ENCODE data around the gene NPAS3.

The NPAS3 gene

DNA sequence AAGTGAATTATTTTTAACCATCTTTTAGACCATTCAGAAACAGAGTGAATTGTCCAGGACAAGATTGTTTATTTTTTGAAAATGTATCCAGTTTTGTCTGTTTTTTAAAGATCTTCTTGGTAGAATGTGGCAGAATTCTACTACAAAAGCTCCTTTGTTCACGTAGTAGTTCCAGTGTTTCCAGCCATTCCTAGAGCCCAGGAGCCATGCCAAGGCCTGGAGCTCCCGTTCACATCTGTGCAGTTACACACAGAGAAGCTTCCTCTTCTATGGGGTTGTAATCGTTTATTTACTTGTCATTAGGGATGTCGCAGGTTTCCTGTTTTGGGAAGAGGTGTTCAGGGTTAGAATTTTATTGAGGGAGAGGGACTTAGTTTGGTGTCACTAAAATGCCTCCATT lies 409.8 kb downstream of the NPAS3 start:
- peaks cover 8% of the 10 kb centered on the region for H3K27me3 ChIP-seq (ENCODE audit: low read depth)
- in situ Hi-C loops (cut with MboI; ENCODE audit: low sequenced_read_pairs), result no loop called here
- H3K4me1 ChIP-seq, result no peaks in the 10 kb centered on the region
- no peaks in the 10 kb centered on the region for H3K9me3 ChIP-seq
- H3K36me3 ChIP-seq (replicated peaks), result no peaks in the 10 kb centered on the region
- no peak overlapping the region for H3K4me3 ChIP-seq
- no peak for DNase-seq (ENCODE audit: low spot score in 2 of 2)

DNA sequence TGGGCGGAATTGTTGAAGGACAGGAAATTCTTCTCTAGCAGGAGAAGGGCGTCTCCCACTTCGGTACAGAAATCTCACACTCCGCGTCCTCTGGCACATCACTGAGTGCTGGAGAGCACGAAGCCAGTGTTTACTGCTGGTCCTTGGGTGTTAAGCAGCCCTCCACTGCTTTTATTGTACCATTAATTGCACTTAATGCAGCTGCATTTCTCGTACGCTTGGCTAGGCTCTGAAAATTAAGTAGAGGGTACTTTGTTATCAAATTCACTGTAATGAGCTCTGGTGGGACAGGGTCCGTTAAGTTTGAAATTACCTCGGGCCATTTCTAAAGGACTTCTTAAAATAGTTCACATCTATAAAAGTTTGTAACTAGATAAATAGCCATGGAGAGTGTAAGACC lies 411.2 kb downstream of the NPAS3 start:
- H3K9me3 ChIP-seq, result no peaks in the 10 kb centered on the region
- in situ Hi-C loops (cut with MboI; ENCODE audit: low sequenced_read_pairs), result no loop called here
- H3K4me3 ChIP-seq, result no peak overlapping the region
- no peaks in the 10 kb centered on the region for H3K36me3 ChIP-seq (replicated peaks)
- peaks cover 8% of the 10 kb centered on the region for H3K27me3 ChIP-seq (ENCODE audit: low read depth)
- DNase-seq (ENCODE audit: low spot score in 2 of 2), result no peak
- H3K4me1 ChIP-seq, result no peaks in the 10 kb centered on the region

DNA sequence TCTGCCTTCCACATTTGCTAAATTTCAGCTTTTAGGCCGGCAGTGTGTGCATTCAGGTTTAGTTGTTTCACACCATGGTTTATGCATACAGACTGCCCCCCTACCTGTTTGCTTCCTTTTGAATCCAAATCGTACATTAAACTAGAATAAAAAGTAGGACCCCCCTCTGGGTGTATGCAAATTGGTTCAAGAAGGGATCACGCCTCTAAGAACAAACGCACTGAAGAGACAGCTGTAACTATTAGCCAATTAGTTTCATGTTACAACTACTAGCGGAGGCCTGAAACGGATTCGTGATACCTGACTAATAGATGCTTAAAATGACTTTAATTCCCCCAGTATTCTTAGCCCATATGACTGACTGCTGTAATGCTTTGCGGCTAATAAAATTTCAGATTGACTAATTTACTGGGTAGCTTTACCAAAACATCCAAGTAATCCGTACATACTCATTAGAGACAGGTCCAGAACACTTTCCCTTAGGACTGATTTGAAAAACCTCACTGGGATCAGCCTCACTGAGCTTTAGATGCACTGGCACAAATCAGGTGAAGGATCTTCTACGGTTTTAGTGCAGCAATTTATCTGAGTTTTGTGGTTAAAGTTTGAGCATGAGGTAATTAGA lies 411.8 kb downstream of the NPAS3 start:
- no peak for DNase-seq (ENCODE audit: low spot score in 2 of 2)
- H3K9me3 ChIP-seq, result no peaks in the 10 kb centered on the region
- H3K4me1 ChIP-seq, result no peaks in the 10 kb centered on the region
- H3K4me3 ChIP-seq, result no peak overlapping the region
- in situ Hi-C loops (cut with MboI; ENCODE audit: low sequenced_read_pairs), result no loop called here
- no peaks in the 10 kb centered on the region for H3K36me3 ChIP-seq (replicated peaks)
- peaks cover 8% of the 10 kb centered on the region for H3K27me3 ChIP-seq (ENCODE audit: low read depth)

DNA sequence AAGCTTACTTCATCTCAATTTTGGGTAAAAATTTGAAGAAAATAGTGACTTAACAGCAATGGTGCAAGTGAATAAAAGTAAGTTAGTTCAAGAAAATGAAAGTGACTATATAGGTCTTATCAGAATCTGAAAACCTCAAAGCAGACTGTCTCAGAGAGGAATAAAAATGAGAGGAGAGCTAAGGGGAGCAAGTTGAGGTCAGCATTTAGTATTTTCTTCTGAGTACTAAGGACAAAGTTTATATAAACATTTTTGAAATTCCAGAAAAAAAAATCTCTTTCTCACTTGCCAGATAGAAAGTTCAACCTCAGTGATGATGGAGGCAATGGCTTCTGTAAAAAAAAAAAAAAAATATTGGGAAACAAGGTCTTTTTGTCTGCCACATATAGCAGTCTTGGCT lies 414.1 kb downstream of the NPAS3 start:
- Histone ChIP-seq H3K9me3 (no peaks in the 10 kb centered on the region), H3K27me3 (ENCODE audit: low read depth) (peaks cover 8% of the 10 kb centered on the region), H3K4me1 (no peaks in the 10 kb centered on the region), H3K4me3 (no peak overlapping the region), H3K36me3 (replicated peaks) (no peaks in the 10 kb centered on the region)
- no peak for DNase-seq (ENCODE audit: low spot score in 2 of 2)
- in situ Hi-C loops (cut with MboI; ENCODE audit: low sequenced_read_pairs), result no loop called here

DNA sequence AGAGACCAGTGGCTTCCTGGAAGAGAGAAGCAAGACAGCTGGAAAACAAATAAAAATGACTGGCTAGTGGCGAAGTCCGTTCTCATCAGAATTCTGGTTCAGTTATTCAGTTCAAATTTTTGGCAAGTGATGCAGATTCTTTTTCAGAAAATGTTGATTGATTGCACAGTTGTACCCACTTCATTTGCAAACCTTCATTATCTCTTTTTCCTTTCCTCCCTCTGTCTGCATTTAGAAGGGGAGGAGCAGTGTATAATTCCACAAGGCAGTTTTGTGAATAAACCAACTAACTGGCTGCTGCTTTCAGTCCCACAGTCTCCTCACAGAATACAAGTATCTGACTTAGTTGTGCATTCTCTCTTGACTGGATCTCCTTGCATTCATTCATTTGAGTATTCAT lies 417.5 kb downstream of the NPAS3 start:
- peaks cover 4% of the 10 kb centered on the region; the same call in 1 of the 2 replicates for H3K27me3 ChIP-seq (ENCODE audit: low read depth)
- no peaks in the 10 kb centered on the region for H3K9me3 ChIP-seq
- no peaks in the 10 kb centered on the region for H3K4me1 ChIP-seq
- DNase-seq (ENCODE audit: low spot score in 2 of 2), result no peak
- no peaks in the 10 kb centered on the region for H3K36me3 ChIP-seq (replicated peaks)
- no peak overlapping the region for H3K4me3 ChIP-seq
- in situ Hi-C loops (cut with MboI; ENCODE audit: low sequenced_read_pairs), result no loop called here

DNA sequence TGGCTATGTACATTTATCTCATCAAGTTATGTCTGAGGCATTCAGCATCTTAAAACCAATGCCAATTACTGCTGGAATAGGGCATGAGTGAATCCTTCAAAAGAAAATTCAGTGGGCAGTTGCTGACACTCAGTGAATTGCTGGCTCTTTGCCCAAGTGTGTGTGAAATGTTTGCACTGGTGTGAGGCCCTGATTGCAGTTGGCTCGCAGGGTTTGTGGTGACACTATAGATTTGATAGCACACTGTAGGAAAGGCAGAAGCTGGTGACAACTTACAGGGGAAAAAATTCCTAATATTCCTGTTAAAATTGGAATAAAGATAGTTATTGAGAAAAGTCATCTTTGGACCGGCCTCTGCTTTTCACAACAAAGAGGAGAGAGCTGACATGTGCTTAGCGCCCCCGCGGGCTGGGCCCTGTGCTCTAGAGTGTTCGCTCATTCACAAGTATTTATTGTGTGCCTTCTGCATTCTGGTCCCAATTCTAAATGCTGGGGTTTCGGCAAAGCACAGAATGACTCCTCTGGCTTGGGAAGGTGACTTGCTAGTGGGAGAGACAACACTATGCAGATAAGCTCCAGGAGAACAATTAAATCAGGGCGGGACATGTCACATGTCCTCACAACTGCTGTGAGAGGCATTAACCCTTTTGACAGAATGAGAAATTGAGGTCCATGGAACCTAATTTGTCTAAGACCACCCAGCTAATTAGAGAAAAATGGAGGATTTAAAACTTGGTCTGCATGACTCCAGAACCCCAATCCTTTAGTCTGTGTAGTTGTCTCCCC lies 418.7 kb downstream of the NPAS3 start:
- in situ Hi-C loops (cut with MboI; ENCODE audit: low sequenced_read_pairs), result no loop called here
- DNase-seq (ENCODE audit: low spot score in 2 of 2), result no peak
- no peak overlapping the region for H3K4me3 ChIP-seq

DNA sequence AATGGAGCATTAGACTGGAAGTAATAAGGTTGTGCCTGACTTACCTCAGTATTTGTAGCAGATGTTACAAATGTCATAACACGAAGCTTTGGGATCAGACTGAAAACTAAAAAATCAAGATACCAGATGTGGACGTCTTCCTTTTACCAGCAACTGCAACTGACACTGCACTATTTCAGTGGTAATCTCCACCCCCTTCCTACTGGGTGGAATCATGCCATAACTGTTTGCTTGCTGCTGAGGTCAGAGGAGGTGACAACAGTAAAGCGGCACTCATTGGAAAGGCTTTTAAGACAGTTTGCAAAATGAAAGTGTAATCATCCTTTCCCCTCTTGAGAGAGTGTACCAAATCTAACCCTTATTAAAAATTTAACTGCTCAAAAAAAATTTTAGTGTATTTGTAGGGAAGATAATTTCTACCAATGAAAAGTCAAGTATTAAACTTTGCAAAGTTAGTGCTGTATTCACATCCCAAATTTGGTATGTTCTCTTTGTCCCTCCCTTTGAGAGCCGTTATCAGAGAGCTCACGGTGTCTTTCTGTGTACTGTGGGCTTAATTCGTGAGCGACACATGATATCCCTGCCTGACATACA lies 420.7 kb downstream of the NPAS3 start:
- no peaks in the 10 kb centered on the region; the same call in 1 of the 2 replicates for H3K27me3 ChIP-seq (ENCODE audit: low read depth)
- H3K9me3 ChIP-seq, result no peaks in the 10 kb centered on the region
- no peak overlapping the region for H3K4me3 ChIP-seq
- H3K36me3 ChIP-seq (replicated peaks), result no peaks in the 10 kb centered on the region
- H3K4me1 ChIP-seq, result no peaks in the 10 kb centered on the region; the same call in 1 of the 2 replicates
- no peak for DNase-seq (ENCODE audit: low spot score in 2 of 2)
- in situ Hi-C loops (cut with MboI; ENCODE audit: low sequenced_read_pairs), result no loop called here

More for the DNA sequence above, 418.7 kb downstream of the NPAS3 start:
- Histone ChIP-seq H3K9me3 (no peaks in the 10 kb centered on the region), H3K27me3 (ENCODE audit: low read depth) (peaks cover 4% of the 10 kb centered on the region; the same call in 1 of the 2 replicates), H3K4me1 (no peaks in the 10 kb centered on the region), H3K36me3 (replicated peaks) (no peaks in the 10 kb centered on the region)

DNA sequence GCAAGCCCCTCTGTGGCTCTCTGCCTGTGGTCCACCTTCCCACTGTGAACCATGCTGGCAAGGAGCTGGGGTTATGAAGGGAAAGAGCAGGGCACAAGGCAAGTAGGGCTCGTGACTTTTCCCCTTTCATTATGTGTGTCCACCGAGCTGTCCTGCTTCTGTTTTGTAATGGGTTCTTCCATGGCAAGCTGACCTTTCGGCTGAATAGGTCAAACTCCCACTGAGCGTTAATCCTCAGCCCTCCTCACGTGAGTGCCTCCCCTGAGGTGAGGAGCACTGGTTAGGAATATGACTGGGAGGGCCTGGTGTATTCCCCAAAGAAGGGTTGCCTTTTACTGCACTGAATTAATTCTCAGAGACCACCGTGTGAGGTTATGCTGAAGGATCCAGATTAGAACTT lies 424.3 kb downstream of the NPAS3 start:
- in situ Hi-C loops (cut with MboI; ENCODE audit: low sequenced_read_pairs), result no loop called here
- H3K36me3 ChIP-seq (replicated peaks), result no peaks in the 10 kb centered on the region

DNA sequence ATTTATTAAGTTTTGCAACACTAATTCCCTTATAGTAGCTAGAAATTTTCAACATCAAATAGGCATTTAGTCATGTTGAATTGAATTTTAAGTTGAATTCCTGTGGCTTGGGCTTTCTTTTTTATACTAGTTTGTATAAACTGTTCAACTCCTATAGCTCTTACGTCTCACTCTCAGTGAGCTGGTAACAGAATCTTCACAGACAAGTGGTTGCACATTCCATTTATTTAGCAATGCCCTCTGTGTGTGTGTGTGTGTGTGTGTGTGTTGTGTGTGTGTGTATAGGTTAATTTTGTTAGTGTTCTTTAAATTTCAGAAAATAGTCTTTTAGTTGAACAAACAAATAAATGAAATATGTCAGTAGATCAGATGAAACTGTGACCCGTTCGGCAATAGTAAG lies 425.0 kb downstream of the NPAS3 start:
- no peak overlapping the region for H3K4me3 ChIP-seq
- H3K27me3 ChIP-seq (ENCODE audit: low read depth), result no peaks in the 10 kb centered on the region; the same call in 1 of the 2 replicates
- in situ Hi-C loops (cut with MboI; ENCODE audit: low sequenced_read_pairs), result no loop called here
- H3K9me3 ChIP-seq, result no peaks in the 10 kb centered on the region
- DNase-seq (ENCODE audit: low spot score in 2 of 2), result no peak
- H3K4me1 ChIP-seq, result no peaks in the 10 kb centered on the region; the same call in 1 of the 2 replicates
- H3K36me3 ChIP-seq (replicated peaks), result no peaks in the 10 kb centered on the region

More for the DNA sequence above, 424.3 kb downstream of the NPAS3 start:
- Histone ChIP-seq H3K4me3 (no peak overlapping the region), H3K9me3 (no peaks in the 10 kb centered on the region), H3K4me1 (no peaks in the 10 kb centered on the region; the same call in 1 of the 2 replicates), H3K27me3 (ENCODE audit: low read depth) (no peaks in the 10 kb centered on the region; the same call in 1 of the 2 replicates)
- no peak for DNase-seq (ENCODE audit: low spot score in 2 of 2)

DNA sequence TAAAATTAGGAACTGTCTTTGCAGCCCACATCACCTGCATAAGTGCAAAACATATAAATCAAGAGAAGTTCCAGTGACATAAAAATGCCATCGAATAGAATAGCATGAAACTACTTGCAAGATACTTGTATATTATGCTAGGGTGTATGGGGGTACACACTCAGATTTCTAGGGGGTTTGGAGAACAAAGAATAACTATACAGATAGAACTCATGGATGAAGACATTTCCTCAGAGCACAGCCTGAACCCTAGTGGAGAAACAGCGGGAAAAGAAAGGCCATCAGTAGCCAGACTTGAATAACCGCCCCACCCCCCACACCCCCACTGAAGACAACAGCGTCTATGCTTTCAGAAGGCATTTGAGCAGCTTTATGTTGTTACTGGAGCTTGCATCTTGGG lies 425.8 kb downstream of the NPAS3 start:
- H3K4me1 ChIP-seq, result no peaks in the 10 kb centered on the region; the same call in 1 of the 2 replicates
- H3K9me3 ChIP-seq, result no peaks in the 10 kb centered on the region
- DNase-seq (ENCODE audit: low spot score in 2 of 2), result peak; percentile 15 to 48
- no peaks in the 10 kb centered on the region; the same call in 1 of the 2 replicates for H3K27me3 ChIP-seq (ENCODE audit: low read depth)
- in situ Hi-C loops (cut with MboI; ENCODE audit: low sequenced_read_pairs), result no loop called here
- no peak overlapping the region for H3K4me3 ChIP-seq
- no peaks in the 10 kb centered on the region for H3K36me3 ChIP-seq (replicated peaks)

DNA sequence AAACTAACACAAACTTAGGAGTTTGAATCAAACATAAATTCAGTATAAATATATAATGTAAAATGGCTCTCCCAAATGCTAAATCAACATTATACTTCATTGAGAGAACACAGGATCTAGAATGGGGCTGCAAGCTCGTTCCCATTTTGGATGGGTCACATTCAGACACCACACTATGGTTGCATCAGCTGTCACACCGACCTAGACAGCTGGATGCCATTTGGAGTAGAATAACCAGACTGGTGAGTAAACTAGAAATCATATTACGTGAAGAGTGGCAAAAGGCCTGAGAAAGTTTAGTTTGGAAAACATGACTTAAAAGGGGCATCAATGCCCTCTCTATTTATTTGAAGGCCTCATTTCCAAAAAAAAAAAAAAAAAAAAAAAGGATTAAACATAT lies 430.4 kb downstream of the NPAS3 start:
- Histone ChIP-seq H3K4me1 (no peaks in the 10 kb centered on the region; the same call in 1 of the 2 replicates), H3K36me3 (replicated peaks) (no peaks in the 10 kb centered on the region), H3K27me3 (ENCODE audit: low read depth) (no peaks in the 10 kb centered on the region), H3K9me3 (no peaks in the 10 kb centered on the region), H3K4me3 (no peak overlapping the region)
- in situ Hi-C loops (cut with MboI; ENCODE audit: low sequenced_read_pairs), result no loop called here
- no peak for DNase-seq (ENCODE audit: low spot score in 2 of 2)

DNA sequence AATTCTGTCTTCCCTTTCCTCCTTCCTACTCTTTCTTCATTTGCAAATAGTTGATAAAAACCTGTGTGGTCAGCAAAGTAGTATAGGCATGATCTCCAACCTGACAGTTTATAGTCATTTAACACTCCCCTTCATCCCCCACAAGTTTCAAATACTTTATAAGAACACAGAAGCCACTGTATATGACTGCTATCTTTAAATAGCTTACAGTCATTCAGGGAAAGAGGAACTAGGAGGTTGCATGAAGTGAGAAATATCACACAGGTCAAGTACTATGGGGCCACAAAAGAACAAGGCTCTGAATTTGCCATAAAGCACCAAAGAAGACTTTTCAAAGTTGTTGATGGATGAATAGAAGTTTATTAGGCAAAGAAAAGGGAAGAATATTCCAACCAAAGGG lies 431.3 kb downstream of the NPAS3 start:
- in situ Hi-C loops (cut with MboI; ENCODE audit: low sequenced_read_pairs), result no loop called here
- no peaks in the 10 kb centered on the region for H3K4me1 ChIP-seq

DNA sequence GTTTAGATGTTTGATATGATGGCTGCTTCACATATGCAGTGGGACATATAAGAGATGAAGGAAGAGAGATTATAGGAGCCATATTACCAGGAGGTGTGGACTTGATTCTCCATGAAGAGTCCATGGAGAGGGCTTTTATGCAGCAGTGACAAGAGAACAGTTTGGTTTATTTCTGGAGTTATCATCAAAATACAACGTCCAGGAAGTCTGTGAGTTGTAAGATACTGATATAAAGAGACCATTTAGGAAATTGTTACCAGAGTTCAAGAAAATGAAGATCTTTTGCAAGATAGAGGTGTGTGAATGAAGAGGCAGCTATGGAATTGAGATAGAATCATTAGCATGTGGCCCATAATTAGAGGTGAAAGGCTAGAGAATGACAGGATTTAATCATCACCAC lies 431.7 kb downstream of the NPAS3 start:
- Histone ChIP-seq H3K27me3 (ENCODE audit: low read depth) (peaks cover 6% of the 10 kb centered on the region), H3K4me1 (no peaks in the 10 kb centered on the region), H3K36me3 (replicated peaks) (no peaks in the 10 kb centered on the region), H3K4me3 (no peak overlapping the region), H3K9me3 (no peaks in the 10 kb centered on the region)
- in situ Hi-C loops (cut with MboI; ENCODE audit: low sequenced_read_pairs), result no loop called here
- no peak for DNase-seq (ENCODE audit: low spot score in 2 of 2)

More for the DNA sequence above, 431.3 kb downstream of the NPAS3 start:
- H3K36me3 ChIP-seq (replicated peaks), result no peaks in the 10 kb centered on the region
- peaks cover 3% of the 10 kb centered on the region; the same call in 1 of the 2 replicates for H3K27me3 ChIP-seq (ENCODE audit: low read depth)
- H3K9me3 ChIP-seq, result no peaks in the 10 kb centered on the region
- H3K4me3 ChIP-seq, result no peak overlapping the region
- no peak for DNase-seq (ENCODE audit: low spot score in 2 of 2)

DNA sequence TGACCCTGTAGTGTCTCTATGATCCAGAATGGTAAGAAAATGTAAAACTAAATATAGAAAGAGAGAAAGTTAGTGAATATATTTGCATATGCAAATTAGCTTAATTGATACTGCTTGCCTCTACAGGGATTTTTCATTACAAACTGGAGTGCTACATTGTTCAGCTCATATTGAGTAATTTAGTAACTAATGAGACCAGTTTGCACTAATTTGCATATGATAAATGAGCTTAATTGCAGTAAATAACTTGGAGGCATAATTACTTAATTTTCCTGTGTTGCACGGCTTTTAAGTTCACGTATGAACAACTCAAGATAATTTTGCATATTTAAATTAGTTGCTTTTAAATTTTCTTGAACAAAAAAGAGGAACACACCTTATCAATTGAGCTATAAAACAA lies 436.5 kb downstream of the NPAS3 start:
- H3K27me3 ChIP-seq (ENCODE audit: low read depth), result peaks cover 6% of the 10 kb centered on the region
- no peaks in the 10 kb centered on the region for H3K9me3 ChIP-seq
- H3K4me1 ChIP-seq, result no peaks in the 10 kb centered on the region
- DNase-seq (ENCODE audit: low spot score in 2 of 2), result no peak
- in situ Hi-C loops (cut with MboI; ENCODE audit: low sequenced_read_pairs), result no loop called here
- no peaks in the 10 kb centered on the region for H3K36me3 ChIP-seq (replicated peaks)
- no peak overlapping the region for H3K4me3 ChIP-seq

Measured in HAP-1 (cell line).